ENCODE data around the gene MGLL. TPM values are rescaled to one million over a fixed set of nuclear protein-coding genes. Genes with fewer than 3 reads are reported as not detected.

The MGLL gene
- polyA plus RNA-seq, 2 donors: 78.0 to 99.1 TPM

GRCh38 chr3:127816783-127817405, 5.4 kb downstream of the MGLL start:
- WGBS, 2 donors: 61 to 69% methylated on average over 11 of the region's 11 CpGs
- Histone ChIP-seq H3K4me1 (ENCODE audit: control insufficient read depth in 2 of 2, insufficient read depth in 2 of 2, low read length in 1 of 2) (peaks cover 3 to 21% of the 10 kb centered on the region in 2 donors), H3K27ac (ENCODE audit: low read depth in 2 of 2, low read length in 1 of 2) (peak overlapping the region; percentile 53 to 94), H3K36me3 (ENCODE audit: control insufficient read depth in 2 of 2, insufficient read depth in 2 of 2, low read length in 1 of 2) (peaks cover 5 to 9% of the 10 kb centered on the region in 2 donors), H3K4me3 (ENCODE audit: low read depth in 1 of 2, low read length in 2 of 2) (no peak overlapping the region), H3K27me3 (ENCODE audit: control insufficient read depth in 1 of 2, insufficient read depth in 2 of 2, low read length in 2 of 2) (no peaks in the 10 kb centered on the region), H3K9me3 (ENCODE audit: control insufficient read depth in 2 of 2, insufficient read depth in 1 of 2, low read depth in 1 of 2, low read length in 1 of 2) (no peaks in the 10 kb centered on the region)

- H3K36me3 ChIP-seq (ENCODE audit: control insufficient read depth in 2 of 2, insufficient read depth in 2 of 2, low read length in 1 of 2): peaks cover 5 to 9% of the 10 kb centered on the region in 2 donors
- H3K4me1 ChIP-seq (ENCODE audit: control insufficient read depth in 2 of 2, insufficient read depth in 2 of 2, low read length in 1 of 2): peaks cover 2 to 21% of the 10 kb centered on the region in 2 donors
- H3K4me3 ChIP-seq (ENCODE audit: low read depth in 1 of 2, low read length in 2 of 2): no peak overlapping the region
- peak overlapping the region; percentile 53 to 94 for H3K27ac ChIP-seq (ENCODE audit: low read depth in 2 of 2, low read length in 1 of 2)
- 83 to 88% methylated on average over 23 of the region's 23 CpGs for WGBS, 2 donors
- no peaks in the 10 kb centered on the region for H3K27me3 ChIP-seq (ENCODE audit: control insufficient read depth in 1 of 2, insufficient read depth in 2 of 2, low read length in 2 of 2)
- no peaks in the 10 kb centered on the region for H3K9me3 ChIP-seq (ENCODE audit: control insufficient read depth in 2 of 2, insufficient read depth in 1 of 2, low read depth in 1 of 2, low read length in 1 of 2)
These were observed 6.4 kb downstream of the MGLL start for GRCh38 chr3:127815641-127816605.

DNA sequence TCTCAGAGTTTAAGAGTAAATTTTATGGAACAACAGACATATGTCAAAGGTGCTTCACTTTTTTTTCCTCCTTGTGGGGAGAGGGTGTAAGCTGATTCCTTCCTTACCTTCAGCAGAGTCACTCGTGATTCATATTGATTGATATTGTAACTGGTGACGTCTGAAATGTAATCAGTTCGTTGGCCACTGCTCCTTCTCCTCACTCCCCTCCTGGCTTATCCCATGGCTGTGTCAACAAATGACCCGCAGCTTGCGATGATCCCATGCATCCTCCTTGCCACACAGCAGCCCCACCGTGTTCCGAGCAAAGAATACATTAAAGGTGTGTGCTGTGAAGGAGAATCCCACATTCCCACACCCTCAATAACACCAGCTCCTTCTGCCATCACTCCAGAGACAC, 7.3 kb downstream of the MGLL start:
- Histone ChIP-seq H3K36me3 (ENCODE audit: control insufficient read depth in 2 of 2, insufficient read depth in 2 of 2, low read length in 1 of 2) (peaks cover 5 to 13% of the 10 kb centered on the region in 2 donors), H3K4me3 (ENCODE audit: low read depth in 1 of 2, low read length in 2 of 2) (no peak overlapping the region), H3K27me3 (ENCODE audit: control insufficient read depth in 1 of 2, insufficient read depth in 2 of 2, low read length in 2 of 2) (no peaks in the 10 kb centered on the region), H3K4me1 (ENCODE audit: control insufficient read depth in 2 of 2, insufficient read depth in 2 of 2, low read length in 1 of 2) (peaks cover 2 to 21% of the 10 kb centered on the region in 2 donors), H3K9me3 (ENCODE audit: control insufficient read depth in 2 of 2, insufficient read depth in 1 of 2, low read depth in 1 of 2, low read length in 1 of 2) (no peaks in the 10 kb centered on the region), H3K27ac (ENCODE audit: low read depth in 2 of 2, low read length in 1 of 2) (peak overlapping the region in 1 of 2 donors; percentile 15)
- WGBS, 2 donors: 64 to 69% methylated on average over 7 of the region's 7 CpGs

GRCh38 chr3:127814325-127814781, 8.0 kb downstream of the MGLL start:
- Histone ChIP-seq H3K4me3 (ENCODE audit: low read depth in 1 of 2, low read length in 2 of 2) (no peak overlapping the region), H3K27ac (ENCODE audit: low read depth in 2 of 2, low read length in 1 of 2) (no peak overlapping the region), H3K36me3 (ENCODE audit: control insufficient read depth in 2 of 2, insufficient read depth in 2 of 2, low read length in 1 of 2) (peaks cover 5 to 13% of the 10 kb centered on the region in 2 donors), H3K27me3 (ENCODE audit: control insufficient read depth in 1 of 2, insufficient read depth in 2 of 2, low read length in 2 of 2) (no peaks in the 10 kb centered on the region), H3K9me3 (ENCODE audit: control insufficient read depth in 2 of 2, insufficient read depth in 1 of 2, low read depth in 1 of 2, low read length in 1 of 2) (no peaks in the 10 kb centered on the region), H3K4me1 (ENCODE audit: control insufficient read depth in 2 of 2, insufficient read depth in 2 of 2, low read length in 1 of 2) (peaks cover 2 to 18% of the 10 kb centered on the region in 2 donors)
- 39 to 49% methylated on average over 2 of the region's 2 CpGs for WGBS, 2 donors

DNA sequence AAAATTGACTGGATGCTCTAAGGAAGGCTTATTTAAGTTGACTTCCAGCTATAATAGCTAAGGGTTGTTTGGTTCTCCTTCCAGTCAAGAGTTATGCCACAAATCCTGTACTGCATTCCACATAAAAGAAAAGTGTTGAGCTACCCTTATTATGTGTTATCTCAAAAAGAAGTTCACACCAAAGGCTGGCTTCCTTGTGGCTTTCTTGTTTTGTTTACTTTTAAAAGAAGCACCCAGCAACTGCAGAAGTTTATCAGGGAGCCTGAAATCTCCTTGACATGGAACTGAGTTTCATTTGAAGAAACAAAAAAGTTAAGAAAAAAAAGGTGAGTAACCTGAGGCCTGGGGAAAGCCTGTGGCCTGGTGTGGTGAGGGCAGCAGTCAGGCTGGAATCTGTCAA, 10.2 kb downstream of the MGLL start:
- Histone ChIP-seq H3K27ac (ENCODE audit: low read depth in 2 of 2, low read length in 1 of 2) (no peak overlapping the region), H3K4me3 (ENCODE audit: low read depth in 1 of 2, low read length in 2 of 2) (no peak overlapping the region), H3K27me3 (ENCODE audit: control insufficient read depth in 1 of 2, insufficient read depth in 2 of 2, low read length in 2 of 2) (no peaks in the 10 kb centered on the region), H3K36me3 (ENCODE audit: control insufficient read depth in 2 of 2, insufficient read depth in 2 of 2, low read length in 1 of 2) (peaks cover 8 to 18% of the 10 kb centered on the region in 2 donors), H3K4me1 (ENCODE audit: control insufficient read depth in 2 of 2, insufficient read depth in 2 of 2, low read length in 1 of 2) (peaks cover 2 to 8% of the 10 kb centered on the region in 2 donors), H3K9me3 (ENCODE audit: control insufficient read depth in 2 of 2, insufficient read depth in 1 of 2, low read depth in 1 of 2, low read length in 1 of 2) (no peaks in the 10 kb centered on the region)

DNA sequence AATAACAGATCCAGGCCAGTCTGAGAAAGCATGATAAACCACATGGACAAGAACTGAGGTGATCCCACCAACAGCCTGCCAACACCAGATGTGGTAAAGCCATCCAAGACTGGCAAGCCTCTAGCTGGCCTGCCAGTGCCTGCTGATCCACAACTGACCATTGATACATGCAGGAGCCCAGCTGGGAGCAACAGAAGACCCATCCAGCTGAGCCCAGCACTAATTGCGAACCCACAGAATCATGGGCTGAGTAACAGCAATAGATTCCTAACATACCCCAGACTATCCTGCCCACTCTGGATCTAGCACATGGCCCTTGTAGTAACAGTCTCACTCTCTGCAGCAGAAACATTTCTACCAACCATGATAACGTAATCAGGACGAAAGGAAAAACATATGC, 10.6 kb downstream of the MGLL start:
- H3K4me3 ChIP-seq (ENCODE audit: low read depth in 1 of 2, low read length in 2 of 2): no peak overlapping the region
- 95 to 96% methylated on average over 3 of the region's 3 CpGs for WGBS, 2 donors
- H3K27ac ChIP-seq (ENCODE audit: low read depth in 2 of 2, low read length in 1 of 2): no peak overlapping the region
- H3K27me3 ChIP-seq (ENCODE audit: control insufficient read depth in 1 of 2, insufficient read depth in 2 of 2, low read length in 2 of 2): no peaks in the 10 kb centered on the region
- H3K9me3 ChIP-seq (ENCODE audit: control insufficient read depth in 2 of 2, insufficient read depth in 1 of 2, low read depth in 1 of 2, low read length in 1 of 2): no peaks in the 10 kb centered on the region
- H3K36me3 ChIP-seq (ENCODE audit: control insufficient read depth in 2 of 2, insufficient read depth in 2 of 2, low read length in 1 of 2): peaks cover 8 to 18% of the 10 kb centered on the region in 2 donors
- H3K4me1 ChIP-seq (ENCODE audit: control insufficient read depth in 2 of 2, insufficient read depth in 2 of 2, low read length in 1 of 2): peaks cover 2 to 6% of the 10 kb centered on the region in 2 donors

DNA sequence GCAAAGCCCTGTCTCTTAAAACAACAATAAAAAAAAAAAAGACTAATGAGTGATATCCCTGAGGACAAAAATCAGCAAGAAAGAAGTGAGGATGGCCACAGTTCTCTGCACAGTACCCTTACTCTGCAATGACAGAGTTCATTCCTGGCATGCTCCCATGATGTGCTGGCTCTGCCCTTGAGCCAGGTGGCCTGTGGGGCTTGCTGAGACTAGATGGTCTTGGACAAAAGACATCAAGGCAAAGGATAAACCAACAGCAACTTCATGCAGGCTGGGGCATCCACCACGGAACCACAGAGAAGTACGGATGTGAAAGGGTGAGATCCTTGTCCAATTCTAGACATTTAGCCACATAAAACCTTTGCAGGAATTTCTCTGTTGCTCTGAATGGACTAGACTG, 12.7 kb downstream of the MGLL start:
- H3K27me3 ChIP-seq (ENCODE audit: control insufficient read depth in 1 of 2, insufficient read depth in 2 of 2, low read length in 2 of 2): no peaks in the 10 kb centered on the region
- no peak overlapping the region for H3K4me3 ChIP-seq (ENCODE audit: low read depth in 1 of 2, low read length in 2 of 2)
- peaks cover 3 to 12% of the 10 kb centered on the region in 2 donors for H3K36me3 ChIP-seq (ENCODE audit: control insufficient read depth in 2 of 2, insufficient read depth in 2 of 2, low read length in 1 of 2)
- no peak overlapping the region for H3K27ac ChIP-seq (ENCODE audit: low read depth in 2 of 2, low read length in 1 of 2)
- no peaks in the 10 kb centered on the region for H3K9me3 ChIP-seq (ENCODE audit: control insufficient read depth in 2 of 2, insufficient read depth in 1 of 2, low read depth in 1 of 2, low read length in 1 of 2)
- WGBS, 2 donors: 89 to 90% methylated on average over 2 of the region's 2 CpGs
- peaks cover 0 to 2% of the 10 kb centered on the region in 2 donors for H3K4me1 ChIP-seq (ENCODE audit: control insufficient read depth in 2 of 2, insufficient read depth in 2 of 2, low read length in 1 of 2)

DNA sequence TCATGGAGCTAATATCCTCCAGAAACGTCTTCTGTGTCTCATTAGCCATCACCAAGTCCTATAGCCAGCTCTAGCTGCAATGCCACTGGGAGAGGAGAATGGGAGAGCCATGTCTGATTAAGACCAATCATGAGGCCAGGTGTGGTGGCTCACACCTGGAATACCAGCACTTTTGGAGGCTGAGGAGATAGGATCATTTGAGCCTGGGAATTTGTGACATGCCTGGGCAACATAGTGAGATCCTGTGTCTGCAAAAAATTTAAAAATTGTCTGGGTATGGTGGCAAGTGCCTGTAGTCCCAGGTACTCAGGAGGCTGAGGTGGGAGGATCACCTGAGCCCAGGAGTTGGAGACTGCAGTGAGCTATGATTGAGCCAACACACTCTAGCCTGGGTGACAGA, 13.1 kb downstream of the MGLL start:
- peaks cover 1 to 2% of the 10 kb centered on the region in 2 donors for H3K4me1 ChIP-seq (ENCODE audit: control insufficient read depth in 2 of 2, insufficient read depth in 2 of 2, low read length in 1 of 2)
- H3K36me3 ChIP-seq (ENCODE audit: control insufficient read depth in 2 of 2, insufficient read depth in 2 of 2, low read length in 1 of 2): peaks cover 3 to 12% of the 10 kb centered on the region in 2 donors
- H3K4me3 ChIP-seq (ENCODE audit: low read depth in 1 of 2, low read length in 2 of 2): no peak overlapping the region
- no peak overlapping the region for H3K27ac ChIP-seq (ENCODE audit: low read depth in 2 of 2, low read length in 1 of 2)
- WGBS, 2 donors: 70 to 73% methylated on average over 1 of the region's 1 CpG
- no peaks in the 10 kb centered on the region for H3K9me3 ChIP-seq (ENCODE audit: control insufficient read depth in 2 of 2, insufficient read depth in 1 of 2, low read depth in 1 of 2, low read length in 1 of 2)
- H3K27me3 ChIP-seq (ENCODE audit: control insufficient read depth in 1 of 2, insufficient read depth in 2 of 2, low read length in 2 of 2): no peaks in the 10 kb centered on the region

DNA sequence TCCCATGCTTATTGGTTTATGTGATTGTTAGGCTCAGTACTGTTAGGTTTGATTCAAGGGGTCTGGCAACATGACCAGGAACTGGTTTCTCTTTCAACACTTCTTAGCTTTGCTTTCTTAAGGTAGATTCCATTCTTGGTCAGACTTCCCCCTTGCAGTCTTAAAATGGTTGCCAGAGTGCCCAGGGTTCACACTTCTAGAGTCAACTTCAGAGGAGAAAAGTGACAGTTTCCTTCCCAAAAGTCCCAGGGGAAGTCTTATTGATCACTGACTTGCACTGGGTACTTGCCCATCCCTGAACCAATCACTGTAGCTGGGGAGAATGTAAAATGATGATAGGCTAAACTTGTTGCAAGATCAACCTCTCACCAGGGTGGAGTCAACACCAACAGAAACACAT, 14.1 kb downstream of the MGLL start:
- Histone ChIP-seq H3K9me3 (ENCODE audit: control insufficient read depth in 2 of 2, insufficient read depth in 1 of 2, low read depth in 1 of 2, low read length in 1 of 2) (no peaks in the 10 kb centered on the region), H3K27ac (ENCODE audit: low read depth in 2 of 2, low read length in 1 of 2) (no peak overlapping the region), H3K4me3 (ENCODE audit: low read depth in 1 of 2, low read length in 2 of 2) (no peak overlapping the region), H3K4me1 (ENCODE audit: control insufficient read depth in 2 of 2, insufficient read depth in 2 of 2, low read length in 1 of 2) (peaks cover 2 to 3% of the 10 kb centered on the region in 2 donors), H3K36me3 (ENCODE audit: control insufficient read depth in 2 of 2, insufficient read depth in 2 of 2, low read length in 1 of 2) (peaks cover 3 to 9% of the 10 kb centered on the region in 2 donors), H3K27me3 (ENCODE audit: control insufficient read depth in 1 of 2, insufficient read depth in 2 of 2, low read length in 2 of 2) (no peaks in the 10 kb centered on the region)

Data from esophagus (tissue), 2 donors.